Central memory CD8-positive, alpha-beta T cell (primary cell): Measurements from ENCODE around the gene PATL1.
"Not testable (repeated sequence)": the region's sequence is repeated elsewhere in the genome, so short reads cannot be mapped to it uniquely, and the experiment has no call there.

ENCODE experiments used
- ATAC-seq: fragments of 150-1000 bp; cut with Tn5 transposase; replicated peaks from 2 replicates; pipeline ENCODE4 v1.10.0; 2022; ENCODE audit warnings: mild to moderate bottlenecking, moderate FRiP score, moderate number of reproducible peaks; ENCODE audit not compliant: poor library complexity, severe bottlenecking; ENCODE audit errors: extremely low read depth
- DNase-seq, 2 donors: peaks; one replicate each; pipeline ENCODE4 v3.0.0; 2021; ENCODE audit warnings: low spot score in 2 of 2
- H3K27ac Mint-ChIP-seq: one replicate; pipeline ENCODE4 v1.8.0; 2022; ENCODE audit warnings: low read depth, mild to moderate bottlenecking, moderate library complexity, mixed read lengths
- H3K27me3 Mint-ChIP-seq: one replicate; pipeline ENCODE4 v1.8.0; 2022; ENCODE audit warnings: mixed read lengths
- H3K36me3 Mint-ChIP-seq: one replicate; pipeline ENCODE4 v1.8.0; 2022; ENCODE audit warnings: mild to moderate bottlenecking, moderate library complexity, mixed read lengths; ENCODE audit not compliant: insufficient read depth
- H3K4me1 Mint-ChIP-seq: one replicate; pipeline ENCODE4 v1.8.0; 2022; ENCODE audit warnings: mixed read lengths
- H3K4me3 Mint-ChIP-seq: one replicate; pipeline ENCODE4 v1.8.0; 2022; ENCODE audit warnings: mild to moderate bottlenecking, moderate library complexity, mixed read lengths
- H3K9me3 Mint-ChIP-seq: one replicate; pipeline ENCODE4 v1.8.0; 2022; ENCODE audit warnings: mixed read lengths

Gene PATL1

GRCh38 chr11:59691156-59691555, 22.3 kb upstream of the PATL1 start:
- Mint-ChIP-seq H3K4me1 (no peaks in the 10 kb centered on the region), H3K4me3 (no peak overlapping the region), H3K27me3 (peaks cover 49% of the 10 kb centered on the region), H3K9me3 (peaks cover 13% of the 10 kb centered on the region), H3K36me3 (no peaks in the 10 kb centered on the region), H3K27ac (no peak overlapping the region)
- DNase-seq (no peak), ATAC-seq (no peak)

GRCh38 chr11:59689015-59689414, 20.2 kb upstream of the PATL1 start:
- H3K4me3 Mint-ChIP-seq: no peak overlapping the region
- H3K27me3 Mint-ChIP-seq: peaks cover 66% of the 10 kb centered on the region
- no peak for DNase-seq
- no peaks in the 10 kb centered on the region for H3K4me1 Mint-ChIP-seq
- no peaks in the 10 kb centered on the region for H3K36me3 Mint-ChIP-seq
- peaks cover 13% of the 10 kb centered on the region for H3K9me3 Mint-ChIP-seq
- no peak for ATAC-seq
- no peak overlapping the region for H3K27ac Mint-ChIP-seq

- H3K4me3 Mint-ChIP-seq, DNase-seq, H3K4me1 Mint-ChIP-seq, H3K27ac Mint-ChIP-seq, ATAC-seq, H3K9me3 Mint-ChIP-seq, H3K36me3 Mint-ChIP-seq: not testable (repeated sequence)
- H3K27me3 Mint-ChIP-seq: peaks cover 55% of the 10 kb centered on the region
Observed at GRCh38 chr11:59681260-59681725, 12.5 kb upstream of the PATL1 start.

GRCh38 chr11:59680287-59681154, 11.7 kb upstream of the PATL1 start:
- H3K27ac Mint-ChIP-seq: no peak overlapping the region
- H3K36me3 Mint-ChIP-seq: no peaks in the 10 kb centered on the region
- H3K4me1 Mint-ChIP-seq: no peaks in the 10 kb centered on the region
- peak in 1 of 2 donors; percentile 34 for DNase-seq
- H3K4me3 Mint-ChIP-seq: no peak overlapping the region
- H3K27me3 Mint-ChIP-seq: peaks cover 47% of the 10 kb centered on the region
- H3K9me3 Mint-ChIP-seq: no peaks in the 10 kb centered on the region
- peak; percentile 73 for ATAC-seq

- DNase-seq: no peak
- no peaks in the 10 kb centered on the region for H3K36me3 Mint-ChIP-seq
- no peaks in the 10 kb centered on the region for H3K4me1 Mint-ChIP-seq
- H3K4me3 Mint-ChIP-seq: no peak overlapping the region
- no peak for ATAC-seq
- H3K9me3 Mint-ChIP-seq: no peaks in the 10 kb centered on the region
- no peak overlapping the region for H3K27ac Mint-ChIP-seq
- peaks cover 36% of the 10 kb centered on the region for H3K27me3 Mint-ChIP-seq
Observed at GRCh38 chr11:59679347-59679746, 10.5 kb upstream of the PATL1 start.

GRCh38 chr11:59678813-59679165, 10.0 kb upstream of the PATL1 start:
- ATAC-seq: no peak
- Mint-ChIP-seq H3K9me3 (no peaks in the 10 kb centered on the region), H3K27ac (no peak overlapping the region), H3K36me3 (no peaks in the 10 kb centered on the region), H3K4me1 (no peaks in the 10 kb centered on the region), H3K4me3 (no peak overlapping the region), H3K27me3 (peaks cover 31% of the 10 kb centered on the region)
- DNase-seq: no peak

GRCh38 chr11:59678118-59678812, 9.4 kb upstream of the PATL1 start:
- no peak for ATAC-seq
- Mint-ChIP-seq H3K4me3 (no peak overlapping the region), H3K9me3 (no peaks in the 10 kb centered on the region), H3K36me3 (no peaks in the 10 kb centered on the region), H3K27ac (no peak overlapping the region), H3K4me1 (no peaks in the 10 kb centered on the region), H3K27me3 (peaks cover 26% of the 10 kb centered on the region)
- no peak for DNase-seq

GRCh38 chr11:59676205-59676604, 7.4 kb upstream of the PATL1 start:
- H3K27ac Mint-ChIP-seq: no peak overlapping the region
- H3K4me1 Mint-ChIP-seq: no peaks in the 10 kb centered on the region
- H3K9me3 Mint-ChIP-seq: no peaks in the 10 kb centered on the region
- H3K36me3 Mint-ChIP-seq: no peaks in the 10 kb centered on the region
- ATAC-seq: no peak
- H3K4me3 Mint-ChIP-seq: no peak overlapping the region
- H3K27me3 Mint-ChIP-seq: peaks cover 8% of the 10 kb centered on the region
- DNase-seq: no peak

GRCh38 chr11:59674291-59674690, 5.5 kb upstream of the PATL1 start:
- Mint-ChIP-seq H3K4me1 (no peaks in the 10 kb centered on the region), H3K9me3 (no peaks in the 10 kb centered on the region), H3K4me3 (no peak overlapping the region), H3K27ac (no peak overlapping the region), H3K36me3 (peaks cover 2% of the 10 kb centered on the region), H3K27me3 (no peaks in the 10 kb centered on the region)
- ATAC-seq (no peak), DNase-seq (no peak)

- H3K4me1 Mint-ChIP-seq: peaks cover 3% of the 10 kb centered on the region
- no peak overlapping the region for H3K4me3 Mint-ChIP-seq
- H3K27me3 Mint-ChIP-seq: no peaks in the 10 kb centered on the region
- no peaks in the 10 kb centered on the region for H3K9me3 Mint-ChIP-seq
- H3K36me3 Mint-ChIP-seq: peaks cover 6% of the 10 kb centered on the region
- no peak overlapping the region for H3K27ac Mint-ChIP-seq
- no peak for DNase-seq
- ATAC-seq: no peak
Observed at GRCh38 chr11:59673291-59673690, 4.5 kb upstream of the PATL1 start.

GRCh38 chr11:59671471-59671870, 2.6 kb upstream of the PATL1 start:
- no peak for DNase-seq
- ATAC-seq: no peak
- Mint-ChIP-seq H3K4me1 (peaks cover 21% of the 10 kb centered on the region), H3K36me3 (peaks cover 12% of the 10 kb centered on the region), H3K4me3 (no peak overlapping the region), H3K27ac (no peak overlapping the region), H3K27me3 (no peaks in the 10 kb centered on the region), H3K9me3 (no peaks in the 10 kb centered on the region)

- Mint-ChIP-seq H3K9me3 (no peaks in the 10 kb centered on the region), H3K4me1 (peaks cover 32% of the 10 kb centered on the region), H3K4me3 (peak overlapping the region; percentile 93), H3K27ac (peak overlapping the region; percentile 98), H3K36me3 (peaks cover 26% of the 10 kb centered on the region), H3K27me3 (no peaks in the 10 kb centered on the region)
- ATAC-seq (no peak), DNase-seq (no peak)
Observed at GRCh38 chr11:59669611-59670009, 773 bp upstream of the PATL1 start.
